Osteocyte (in vitro differentiated cells): ENCODE data around the gene TBKBP1. TPM values are rescaled to one million over a fixed set of nuclear protein-coding genes. Genes with fewer than 3 reads are reported as not detected.

Source experiments
- DNase-seq: peaks from one replicate; pipeline ENCODE4 v3.0.0; 2021; ENCODE audit warnings: mixed read lengths; ENCODE audit not compliant: unreplicated experiment; ENCODE audit errors: extremely low spot score
- H3K27ac Mint-ChIP-seq: one replicate; pipeline ENCODE4 v1.8.0; 2021; ENCODE audit warnings: mild to moderate bottlenecking, mixed read lengths; ENCODE audit not compliant: unreplicated experiment
- H3K27me3 Mint-ChIP-seq: one replicate; pipeline ENCODE4 v1.8.0; 2021; ENCODE audit warnings: mixed read lengths; ENCODE audit not compliant: unreplicated experiment
- H3K36me3 Mint-ChIP-seq: one replicate; pipeline ENCODE4 v1.8.0; 2021; ENCODE audit warnings: mixed read lengths; ENCODE audit not compliant: unreplicated experiment
- H3K4me1 Mint-ChIP-seq: one replicate; pipeline ENCODE4 v1.8.0; 2021; ENCODE audit warnings: mixed read lengths; ENCODE audit not compliant: unreplicated experiment
- H3K4me3 Mint-ChIP-seq: one replicate; pipeline ENCODE4 v1.8.0; 2021; ENCODE audit warnings: mild to moderate bottlenecking, moderate library complexity, mixed read lengths; ENCODE audit not compliant: unreplicated experiment
- H3K9me3 Mint-ChIP-seq: one replicate; pipeline ENCODE4 v1.8.0; 2021; ENCODE audit warnings: mixed read lengths; ENCODE audit not compliant: unreplicated experiment
- total RNA-seq: library from RNA; stranded (reverse); gene quantifications from 2 replicates; pipeline ENCODE4 v1.2.1, GENCODE V29; 2021
- TF ChIP-seq, protein P1 (sequence below): fragments of 200-600 bp; sonication (generic); IDR thresholded peaks from 2 replicates; pipeline ENCODE4 v1.5.0; 2021; ENCODE audit warnings: antibody characterized with exemption, mild to moderate bottlenecking, moderate library complexity

TBKBP1 gene
- total RNA-seq, 1 donor from 2014 or later, result 16.5 TPM

- no peaks in the 10 kb centered on the region for H3K4me1 Mint-ChIP-seq
- no peak overlapping the region for H3K27ac Mint-ChIP-seq
- TF ChIP-seq, protein P1, sequence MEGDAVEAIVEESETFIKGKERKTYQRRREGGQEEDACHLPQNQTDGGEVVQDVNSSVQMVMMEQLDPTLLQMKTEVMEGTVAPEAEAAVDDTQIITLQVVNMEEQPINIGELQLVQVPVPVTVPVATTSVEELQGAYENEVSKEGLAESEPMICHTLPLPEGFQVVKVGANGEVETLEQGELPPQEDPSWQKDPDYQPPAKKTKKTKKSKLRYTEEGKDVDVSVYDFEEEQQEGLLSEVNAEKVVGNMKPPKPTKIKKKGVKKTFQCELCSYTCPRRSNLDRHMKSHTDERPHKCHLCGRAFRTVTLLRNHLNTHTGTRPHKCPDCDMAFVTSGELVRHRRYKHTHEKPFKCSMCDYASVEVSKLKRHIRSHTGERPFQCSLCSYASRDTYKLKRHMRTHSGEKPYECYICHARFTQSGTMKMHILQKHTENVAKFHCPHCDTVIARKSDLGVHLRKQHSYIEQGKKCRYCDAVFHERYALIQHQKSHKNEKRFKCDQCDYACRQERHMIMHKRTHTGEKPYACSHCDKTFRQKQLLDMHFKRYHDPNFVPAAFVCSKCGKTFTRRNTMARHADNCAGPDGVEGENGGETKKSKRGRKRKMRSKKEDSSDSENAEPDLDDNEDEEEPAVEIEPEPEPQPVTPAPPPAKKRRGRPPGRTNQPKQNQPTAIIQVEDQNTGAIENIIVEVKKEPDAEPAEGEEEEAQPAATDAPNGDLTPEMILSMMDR, result no peak
- no peak for DNase-seq
- H3K27me3 Mint-ChIP-seq, result no peaks in the 10 kb centered on the region
- peaks cover 38% of the 10 kb centered on the region for H3K36me3 Mint-ChIP-seq
- H3K4me3 Mint-ChIP-seq, result no peak overlapping the region
- no peaks in the 10 kb centered on the region for H3K9me3 Mint-ChIP-seq
These were observed 8.2 kb upstream of the TBKBP1 start for GRCh38 chr17:47685556-47686275.

- Mint-ChIP-seq H3K4me3 (no peak overlapping the region), H3K36me3 (peaks cover 36% of the 10 kb centered on the region), H3K9me3 (no peaks in the 10 kb centered on the region), H3K27ac (no peak overlapping the region), H3K27me3 (no peaks in the 10 kb centered on the region), H3K4me1 (no peaks in the 10 kb centered on the region)
- DNase-seq, result no peak
- TF ChIP-seq, protein P1, result no peak
These were observed 7.7 kb upstream of the TBKBP1 start for GRCh38 chr17:47686276-47686635.

DNA sequence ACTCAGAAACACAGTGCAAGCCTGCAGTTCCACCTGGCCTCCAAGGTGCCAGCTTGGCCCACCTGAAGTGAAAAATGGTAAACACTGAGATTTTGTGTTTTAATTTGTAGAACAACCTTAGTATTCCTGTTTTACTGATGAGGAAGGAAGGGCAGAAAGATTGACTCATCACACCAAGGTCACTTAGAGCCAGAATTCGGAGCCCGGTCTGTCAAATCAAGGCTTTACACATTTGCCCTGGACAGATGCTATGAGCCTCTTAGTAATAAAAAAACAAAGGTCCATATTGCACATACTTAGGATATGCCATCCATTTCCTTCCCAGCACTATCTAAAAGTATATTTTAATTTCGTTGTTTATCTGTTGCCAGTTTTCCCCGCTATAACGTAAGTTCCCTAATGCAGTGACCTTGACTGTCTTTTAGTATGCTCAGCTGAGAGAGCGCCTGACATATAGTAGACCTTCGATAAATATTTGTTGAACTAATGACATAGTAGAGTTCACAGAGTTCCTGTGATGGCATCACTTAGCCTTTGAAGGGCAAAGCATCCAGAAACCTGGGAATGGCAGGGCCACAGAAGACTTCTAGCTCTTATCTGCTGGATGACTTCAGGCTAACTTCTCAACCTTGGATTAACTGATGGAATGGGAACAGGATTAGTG, 7.2 kb upstream of the TBKBP1 start:
- Mint-ChIP-seq H3K27ac (no peak overlapping the region), H3K27me3 (no peaks in the 10 kb centered on the region), H3K36me3 (peaks cover 34% of the 10 kb centered on the region), H3K4me3 (no peak overlapping the region), H3K4me1 (no peaks in the 10 kb centered on the region), H3K9me3 (no peaks in the 10 kb centered on the region)
- TF ChIP-seq, protein P1, result no peak
- DNase-seq, result no peak

- Mint-ChIP-seq H3K36me3 (peaks cover 29% of the 10 kb centered on the region), H3K27me3 (no peaks in the 10 kb centered on the region), H3K4me1 (no peaks in the 10 kb centered on the region), H3K9me3 (no peaks in the 10 kb centered on the region), H3K4me3 (no peak overlapping the region), H3K27ac (no peak overlapping the region)
- no peak for DNase-seq
- TF ChIP-seq, protein P1, result no peak
These were observed 6.7 kb upstream of the TBKBP1 start for GRCh38 chr17:47687328-47687690.

DNA sequence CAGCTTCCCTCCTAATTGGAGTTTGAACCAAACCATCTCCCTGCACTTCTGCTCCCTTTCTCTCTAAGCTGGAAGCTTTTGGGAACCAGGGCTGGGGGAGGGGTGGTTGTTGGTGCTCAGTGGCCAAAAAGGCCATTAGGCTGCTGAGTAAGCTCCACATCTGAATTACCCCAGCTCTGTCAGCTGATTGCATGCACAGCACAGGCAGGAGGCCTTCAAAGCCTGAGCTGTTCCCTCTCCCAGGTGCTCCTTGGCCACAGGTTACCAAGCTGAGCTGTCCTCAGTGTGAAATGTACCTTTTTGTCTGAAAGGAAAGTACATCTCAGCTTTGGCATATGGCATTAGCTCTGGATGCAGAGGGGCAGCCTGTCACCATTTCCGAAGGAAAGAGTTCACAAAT, 6.2 kb upstream of the TBKBP1 start:
- TF ChIP-seq, protein P1, result no peak
- H3K27me3 Mint-ChIP-seq, result no peaks in the 10 kb centered on the region
- no peak for DNase-seq
- no peak overlapping the region for H3K4me3 Mint-ChIP-seq
- peaks cover 3% of the 10 kb centered on the region for H3K4me1 Mint-ChIP-seq
- no peaks in the 10 kb centered on the region for H3K9me3 Mint-ChIP-seq
- H3K36me3 Mint-ChIP-seq, result peaks cover 24% of the 10 kb centered on the region
- no peak overlapping the region for H3K27ac Mint-ChIP-seq
